CD4-positive, CD25-positive, alpha-beta regulatory T cell (primary cell): ENCODE results near the gene TRPM3. TPM values are rescaled to one million over a fixed set of nuclear protein-coding genes. Genes with fewer than 3 reads are reported as not detected.

Experiments
- ATAC-seq, 2 donors: fragments of 150-1000 bp; cut with Tn5 transposase; one replicate each; pipeline ENCODE4 v1.10.0; 2021; ENCODE audit warnings: low read depth in 2 of 2, moderate number of reproducible peaks in 2 of 2, moderate library complexity in 1 of 2
- DNase-seq, 3 donors: peaks; one replicate each; pipeline versions ENCODE4 v3.0.0 to v3.0.0-alpha.2; 2012 to 2022; ENCODE audit warnings: mixed read lengths in 1 of 3
- H3K27ac ChIP-seq: one replicate; pipeline ENCODE4 v1.7.0; 2013; ENCODE audit warnings: mild to moderate bottlenecking, low read length; ENCODE audit not compliant: insufficient read depth, poor library complexity, severe bottlenecking
- H3K27me3 ChIP-seq: one replicate; pipeline ENCODE4 v1.7.0; 2013; ENCODE audit warnings: low read length; ENCODE audit not compliant: control insufficient read depth, insufficient read depth
- H3K36me3 ChIP-seq: one replicate; pipeline ENCODE4 v1.7.0; 2013; ENCODE audit warnings: mild to moderate bottlenecking, low read length, moderate library complexity; ENCODE audit not compliant: control insufficient read depth, insufficient read depth
- H3K4me1 ChIP-seq: 2 replicates; pipeline ENCODE4 v1.7.0; 2013; ENCODE audit warnings: mild to moderate bottlenecking, low read length; ENCODE audit not compliant: insufficient read depth, control insufficient read depth, poor library complexity, severe bottlenecking
- H3K4me3 ChIP-seq: one replicate; pipeline ENCODE4 v1.7.0; 2013; ENCODE audit warnings: low read depth, mild to moderate bottlenecking, low read length, moderate library complexity
- H3K9me3 ChIP-seq, 2 experiments: 1 replicate in 1 of 2; 2 replicates in 1 of 2; pipeline ENCODE4 v1.7.0; 2013; ENCODE audit warnings: low read length in 2 of 2, mild to moderate bottlenecking in 1 of 2, moderate library complexity in 1 of 2; ENCODE audit not compliant: control insufficient read depth in 2 of 2
- H3K27ac Mint-ChIP-seq, 3 donors: one replicate each; pipeline ENCODE4 v1.8.0; 2020 to 2022; ENCODE audit warnings: mild to moderate bottlenecking in 3 of 3, mixed read lengths in 3 of 3, moderate library complexity in 2 of 3
- H3K27me3 Mint-ChIP-seq: one replicate; pipeline ENCODE4 v1.8.0; 2022; ENCODE audit warnings: mild to moderate bottlenecking, mixed read lengths
- H3K36me3 Mint-ChIP-seq: one replicate; pipeline ENCODE4 v1.8.0; 2020; ENCODE audit warnings: mixed read lengths
- H3K4me1 Mint-ChIP-seq, 4 donors: one replicate each; pipeline ENCODE4 v1.8.0; 2020 to 2022; ENCODE audit warnings: mixed read lengths in 4 of 4, mild to moderate bottlenecking in 1 of 4
- H3K4me3 Mint-ChIP-seq, 4 donors: one replicate each; pipeline ENCODE4 v1.8.0; 2020 to 2022; ENCODE audit warnings: mild to moderate bottlenecking in 4 of 4, mixed read lengths in 4 of 4, moderate library complexity in 3 of 4
- H3K9me3 Mint-ChIP-seq, 7 donors: one replicate each; pipeline ENCODE4 v1.8.0; 2020 to 2022; ENCODE audit warnings: mixed read lengths in 7 of 7, mild to moderate bottlenecking in 3 of 7, moderate library complexity in 2 of 7
- polyA plus RNA-seq, 4 donors: library from polyadenylated mRNA; unstranded; fragments of 300-500 nt; fragmentation: Illumina TruSeq; gene quantifications; one replicate each; pipeline ENCODE4 v1.2.3, GENCODE V29; 2021
- total RNA-seq: library from RNA; stranded (reverse); gene quantifications from one replicate; pipeline ENCODE4 v1.2.3, GENCODE V29; 2022

The TRPM3 gene
- total and polyA plus RNA-seq, 5 donors from 2014 or later: not detected

GRCh38 chr9:70499621-70500020 is 621.8 kb downstream of the TRPM3 start:
- Mint-ChIP-seq H3K36me3 (no peaks in the 10 kb centered on the region), H3K4me1 (peaks cover 0 to 2% (median 0%) of the 10 kb centered on the region in 4 donors), H3K9me3 (peaks cover 0 to 2% (median 0%) of the 10 kb centered on the region in 7 donors), H3K4me3 (no peak overlapping the region), H3K27me3 (peaks cover 2% of the 10 kb centered on the region), H3K27ac (no peak overlapping the region)
- no peak for ATAC-seq
- no peaks in the 10 kb centered on the region for H3K36me3 ChIP-seq
- no peak overlapping the region for H3K27ac ChIP-seq
- peaks cover 4% of the 10 kb centered on the region for H3K27me3 ChIP-seq
- no peaks in the 10 kb centered on the region for H3K4me1 ChIP-seq
- no peak overlapping the region for H3K4me3 ChIP-seq
- no peak for DNase-seq
- H3K9me3 ChIP-seq: no peaks in the 10 kb centered on the region

GRCh38 chr9:70498866-70499265 is 622.6 kb downstream of the TRPM3 start:
- no peak overlapping the region for H3K27ac Mint-ChIP-seq
- Histone ChIP-seq H3K27ac (no peak overlapping the region), H3K4me3 (no peak overlapping the region), H3K9me3 (no peaks in the 10 kb centered on the region), H3K4me1 (no peaks in the 10 kb centered on the region), H3K27me3 (peaks cover 5% of the 10 kb centered on the region), H3K36me3 (no peaks in the 10 kb centered on the region)
- H3K27me3 Mint-ChIP-seq: no peaks in the 10 kb centered on the region
- ATAC-seq (no peak), DNase-seq (no peak)
- peaks cover 0 to 2% (median 0%) of the 10 kb centered on the region in 7 donors for H3K9me3 Mint-ChIP-seq
- peaks cover 0 to 6% (median 0%) of the 10 kb centered on the region in 4 donors for H3K4me1 Mint-ChIP-seq
- H3K4me3 Mint-ChIP-seq: no peak overlapping the region
- H3K36me3 Mint-ChIP-seq: no peaks in the 10 kb centered on the region

- H3K36me3 ChIP-seq: no peaks in the 10 kb centered on the region
- no peak overlapping the region for H3K4me3 Mint-ChIP-seq
- H3K9me3 ChIP-seq: no peaks in the 10 kb centered on the region
- no peak for ATAC-seq
- H3K27me3 Mint-ChIP-seq: peaks cover 6% of the 10 kb centered on the region
- no peak overlapping the region for H3K4me3 ChIP-seq
- H3K27me3 ChIP-seq: peaks cover 5% of the 10 kb centered on the region
- peaks cover 0 to 2% (median 0%) of the 10 kb centered on the region in 7 donors for H3K9me3 Mint-ChIP-seq
- no peak for DNase-seq
- no peaks in the 10 kb centered on the region for H3K4me1 ChIP-seq
- no peak overlapping the region for H3K27ac ChIP-seq
- H3K36me3 Mint-ChIP-seq: no peaks in the 10 kb centered on the region
- H3K27ac Mint-ChIP-seq: peak overlapping the region in 2 of 3 donors; percentile 6 to 39
- peaks cover 0 to 6% (median 0%) of the 10 kb centered on the region in 4 donors for H3K4me1 Mint-ChIP-seq
These were observed 625.2 kb downstream of the TRPM3 start for GRCh38 chr9:70496244-70496643.

DNA sequence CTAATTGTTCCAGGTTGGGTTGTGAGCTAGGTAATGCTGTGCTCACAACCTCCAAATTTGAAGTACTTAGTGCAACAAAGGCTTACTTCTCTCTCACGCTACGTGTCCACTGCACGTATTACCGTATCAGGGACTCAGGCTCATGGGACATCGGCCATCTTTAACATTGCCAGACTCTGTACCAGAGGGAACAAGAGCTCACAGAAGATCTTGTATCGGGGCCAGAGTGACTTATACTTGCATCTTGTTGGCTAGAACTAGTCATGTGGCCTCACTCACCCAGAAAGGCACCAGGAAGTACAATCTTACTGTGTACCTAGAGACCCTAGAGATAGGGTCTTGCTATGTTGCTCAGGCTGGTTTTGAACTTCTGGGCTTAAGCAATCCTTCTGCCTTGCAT is 625.9 kb downstream of the TRPM3 start:
- H3K4me3 ChIP-seq: no peak overlapping the region

GRCh38 chr9:70494221-70494620 is 627.2 kb downstream of the TRPM3 start:
- no peaks in the 10 kb centered on the region for H3K36me3 Mint-ChIP-seq
- H3K27ac Mint-ChIP-seq: no peak overlapping the region
- no peak overlapping the region for H3K4me3 ChIP-seq
- no peaks in the 10 kb centered on the region for H3K4me1 ChIP-seq
- H3K27me3 Mint-ChIP-seq: peaks cover 7% of the 10 kb centered on the region
- H3K4me1 Mint-ChIP-seq: peaks cover 0 to 6% (median 0%) of the 10 kb centered on the region in 4 donors
- ATAC-seq (no peak), DNase-seq (no peak)
- H3K27me3 ChIP-seq: peaks cover 5% of the 10 kb centered on the region
- no peaks in the 10 kb centered on the region for H3K36me3 ChIP-seq
- no peaks in the 10 kb centered on the region for H3K9me3 ChIP-seq
- no peak overlapping the region for H3K4me3 Mint-ChIP-seq
- H3K27ac ChIP-seq: no peak overlapping the region
- H3K9me3 Mint-ChIP-seq: peaks cover 0 to 2% (median 0%) of the 10 kb centered on the region in 7 donors

More for the DNA sequence above, 625.9 kb downstream of the TRPM3 start:
- no peak for DNase-seq
- Mint-ChIP-seq H3K9me3 (peaks cover 0 to 2% (median 0%) of the 10 kb centered on the region in 7 donors), H3K27ac (no peak overlapping the region), H3K27me3 (peaks cover 7% of the 10 kb centered on the region), H3K4me3 (no peak overlapping the region), H3K4me1 (peaks cover 0 to 6% (median 0%) of the 10 kb centered on the region in 4 donors), H3K36me3 (no peaks in the 10 kb centered on the region)
- Histone ChIP-seq H3K9me3 (no peaks in the 10 kb centered on the region), H3K27me3 (peaks cover 5% of the 10 kb centered on the region), H3K36me3 (no peaks in the 10 kb centered on the region), H3K27ac (no peak overlapping the region), H3K4me1 (no peaks in the 10 kb centered on the region)
- no peak for ATAC-seq

GRCh38 chr9:70493029-70493428 is 628.4 kb downstream of the TRPM3 start:
- H3K4me1 ChIP-seq: no peaks in the 10 kb centered on the region
- H3K27me3 ChIP-seq: peaks cover 5% of the 10 kb centered on the region
- no peaks in the 10 kb centered on the region for H3K9me3 ChIP-seq
- ATAC-seq: no peak
- Mint-ChIP-seq H3K36me3 (no peaks in the 10 kb centered on the region), H3K9me3 (peaks cover 0 to 2% (median 0%) of the 10 kb centered on the region in 7 donors), H3K4me3 (no peak overlapping the region), H3K27ac (no peak overlapping the region), H3K4me1 (peaks cover 0 to 6% (median 0%) of the 10 kb centered on the region in 4 donors), H3K27me3 (peaks cover 7% of the 10 kb centered on the region)
- no peak overlapping the region for H3K27ac ChIP-seq
- H3K36me3 ChIP-seq: no peaks in the 10 kb centered on the region
- no peak for DNase-seq
- H3K4me3 ChIP-seq: no peak overlapping the region

GRCh38 chr9:70492319-70492777 is 629.1 kb downstream of the TRPM3 start:
- DNase-seq: no peak
- H3K4me3 Mint-ChIP-seq: no peak overlapping the region

More at GRCh38 chr9:70492319-70492777, 629.1 kb downstream of the TRPM3 start:
- H3K4me3 ChIP-seq: no peak overlapping the region
- no peak overlapping the region for H3K27ac Mint-ChIP-seq
- H3K36me3 ChIP-seq: no peaks in the 10 kb centered on the region
- ATAC-seq: no peak
- peaks cover 5% of the 10 kb centered on the region for H3K27me3 ChIP-seq
- H3K4me1 ChIP-seq: no peaks in the 10 kb centered on the region
- no peak overlapping the region for H3K27ac ChIP-seq
- peaks cover 7% of the 10 kb centered on the region for H3K27me3 Mint-ChIP-seq
- H3K9me3 Mint-ChIP-seq: peaks cover 0 to 2% (median 0%) of the 10 kb centered on the region in 7 donors
- no peaks in the 10 kb centered on the region for H3K36me3 Mint-ChIP-seq
- no peaks in the 10 kb centered on the region for H3K9me3 ChIP-seq
- peaks cover 0 to 6% (median 0%) of the 10 kb centered on the region in 4 donors for H3K4me1 Mint-ChIP-seq
